ENCODE data around the gene NDUFA7.
"Not testable (repeated sequence)": the region's sequence is repeated elsewhere in the genome, so short reads cannot be mapped to it uniquely, and the experiment has no call there.

The NDUFA7 gene

DNA sequence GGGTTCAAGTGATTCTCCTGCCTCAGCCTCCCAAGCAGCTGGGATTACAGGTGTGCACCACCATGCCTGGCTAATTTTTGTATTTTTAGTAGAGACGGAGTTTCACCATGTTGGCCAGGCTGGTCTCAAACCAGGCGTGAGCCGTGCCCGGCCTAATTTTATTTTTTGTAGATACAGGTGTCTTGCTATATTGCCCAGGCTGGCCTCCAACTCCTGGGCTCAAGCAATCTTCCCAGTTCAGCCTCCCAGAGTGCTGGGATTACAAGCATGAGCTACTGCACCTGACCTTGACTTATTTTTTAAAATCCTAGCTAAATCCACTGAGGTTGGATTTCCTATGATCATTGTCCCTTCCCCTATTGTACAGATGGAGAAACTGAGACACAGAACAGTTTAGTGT is 20.3 kb upstream of the NDUFA7 start:
- DNase-seq = not testable (repeated sequence)

DNA sequence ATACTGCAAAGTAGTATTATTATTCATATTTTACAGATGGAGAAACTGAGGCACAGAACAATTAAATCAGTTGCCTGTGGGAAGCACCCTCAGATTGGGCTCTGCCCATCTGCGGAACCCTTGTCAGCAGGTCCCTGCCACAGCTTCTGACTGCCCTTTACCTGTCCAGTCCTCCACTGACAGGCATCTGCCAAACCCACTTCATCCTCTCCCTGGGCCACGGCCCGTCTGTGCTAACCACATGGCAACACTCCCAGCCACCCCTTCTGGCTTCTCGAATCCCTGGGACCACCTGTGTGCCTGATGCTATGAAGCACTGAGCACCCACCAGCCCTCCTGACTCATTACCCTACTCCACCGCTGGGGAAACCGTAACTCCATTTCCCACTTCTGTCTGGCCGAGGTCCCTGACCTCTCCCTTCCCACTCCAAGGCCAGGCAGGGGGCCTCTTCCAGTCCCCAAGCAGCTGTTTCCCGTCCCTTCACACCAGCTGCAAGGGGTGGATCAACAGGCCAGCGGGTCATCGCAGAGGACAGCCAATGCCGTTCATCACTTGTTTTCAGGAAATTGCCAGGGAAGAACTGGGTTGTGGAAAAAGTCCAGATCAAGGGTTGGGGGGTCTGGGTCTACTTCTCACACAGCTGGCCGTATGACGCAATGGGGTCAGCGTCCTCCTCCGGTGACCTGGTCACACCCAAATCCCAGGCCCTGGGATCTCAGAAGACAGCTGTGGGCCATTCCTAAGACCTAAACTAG is 19.3 kb upstream of the NDUFA7 start:
- no peak for DNase-seq

DNA sequence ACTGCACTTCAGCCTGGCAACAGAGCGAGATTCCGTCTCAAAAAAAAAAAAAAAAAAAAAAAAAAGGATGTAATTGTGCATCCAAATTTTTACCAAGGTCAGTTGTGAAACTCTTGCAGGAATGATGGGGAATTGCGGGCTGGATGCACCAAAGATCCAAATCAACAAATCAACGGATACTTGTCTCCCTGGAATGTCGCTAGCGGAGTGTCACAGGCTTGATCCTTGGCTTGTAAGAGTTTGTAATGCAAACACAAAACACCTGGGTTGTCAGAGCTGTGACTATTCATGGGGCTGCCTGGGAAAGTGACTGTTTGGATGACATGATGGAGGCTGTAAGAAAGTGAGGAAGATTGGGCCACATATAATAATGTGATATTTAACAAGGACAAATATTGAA is 17.7 kb upstream of the NDUFA7 start:
- no peak for DNase-seq

DNA sequence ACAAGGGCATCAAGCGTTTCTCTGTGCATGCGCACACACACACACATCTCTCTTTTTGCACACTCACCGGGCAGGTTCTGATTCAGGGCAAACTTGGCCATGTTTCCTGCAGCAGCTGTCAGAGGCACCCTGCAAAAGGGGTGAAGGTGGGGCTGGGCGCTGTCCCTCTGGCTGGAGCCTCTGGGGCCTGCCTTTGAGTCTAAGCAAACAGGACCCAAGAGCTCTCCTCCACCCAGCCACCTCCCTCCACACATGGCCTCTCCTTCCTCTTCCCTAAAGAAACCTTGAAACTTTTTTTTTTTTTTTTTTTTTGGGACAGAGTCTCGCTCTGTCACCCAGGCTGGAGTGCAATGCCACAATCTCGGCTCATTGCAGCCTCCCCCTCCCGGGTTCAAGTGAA is 16.6 kb upstream of the NDUFA7 start:
- DNase-seq = no peak

DNA sequence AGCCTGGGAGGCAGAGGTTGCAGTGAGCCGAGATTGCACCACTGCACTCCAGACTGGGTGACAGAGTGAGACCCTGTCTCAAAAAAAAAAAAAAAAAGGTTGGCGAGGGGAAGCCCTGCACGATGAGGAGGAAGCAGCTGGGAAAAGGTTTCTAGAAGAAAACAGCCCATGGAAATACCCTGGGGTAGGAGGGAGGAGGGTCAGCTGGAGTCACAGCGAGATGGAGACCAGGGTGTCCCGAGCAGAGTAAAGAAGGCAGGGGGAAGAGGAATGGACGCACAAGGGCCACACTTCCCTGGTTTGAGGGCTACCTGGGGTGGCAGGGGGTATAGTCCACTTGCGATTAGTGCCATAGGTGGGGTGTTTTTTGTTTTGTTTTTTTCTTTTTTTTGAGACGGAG is 15.5 kb upstream of the NDUFA7 start:
- DNase-seq = no peak

DNA sequence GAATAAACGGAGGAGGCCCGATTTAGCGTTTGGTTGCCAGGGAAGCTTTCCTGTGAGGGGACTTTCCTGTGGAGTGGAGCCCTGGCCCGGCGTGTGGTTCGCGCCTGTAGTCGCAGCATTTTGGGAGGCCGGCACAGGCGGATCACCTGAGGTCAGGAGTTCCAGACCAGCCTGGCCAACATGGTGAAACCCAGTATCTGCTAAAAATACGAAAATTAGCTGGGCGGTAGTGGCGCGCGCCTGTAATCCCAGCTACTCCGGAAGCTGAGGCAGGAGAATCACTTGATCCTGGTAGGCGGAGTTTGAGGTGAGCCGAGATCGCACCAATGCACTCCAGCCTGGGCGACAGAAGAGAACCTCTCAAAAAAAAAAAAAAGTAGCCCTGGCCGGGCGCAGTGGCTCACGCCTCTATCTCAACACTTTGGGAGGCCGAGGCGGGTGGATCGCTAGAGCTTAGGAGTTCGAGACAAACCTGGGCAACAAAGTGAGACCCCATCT is 14.9 kb upstream of the NDUFA7 start:
- DNase-seq = no peak

DNA sequence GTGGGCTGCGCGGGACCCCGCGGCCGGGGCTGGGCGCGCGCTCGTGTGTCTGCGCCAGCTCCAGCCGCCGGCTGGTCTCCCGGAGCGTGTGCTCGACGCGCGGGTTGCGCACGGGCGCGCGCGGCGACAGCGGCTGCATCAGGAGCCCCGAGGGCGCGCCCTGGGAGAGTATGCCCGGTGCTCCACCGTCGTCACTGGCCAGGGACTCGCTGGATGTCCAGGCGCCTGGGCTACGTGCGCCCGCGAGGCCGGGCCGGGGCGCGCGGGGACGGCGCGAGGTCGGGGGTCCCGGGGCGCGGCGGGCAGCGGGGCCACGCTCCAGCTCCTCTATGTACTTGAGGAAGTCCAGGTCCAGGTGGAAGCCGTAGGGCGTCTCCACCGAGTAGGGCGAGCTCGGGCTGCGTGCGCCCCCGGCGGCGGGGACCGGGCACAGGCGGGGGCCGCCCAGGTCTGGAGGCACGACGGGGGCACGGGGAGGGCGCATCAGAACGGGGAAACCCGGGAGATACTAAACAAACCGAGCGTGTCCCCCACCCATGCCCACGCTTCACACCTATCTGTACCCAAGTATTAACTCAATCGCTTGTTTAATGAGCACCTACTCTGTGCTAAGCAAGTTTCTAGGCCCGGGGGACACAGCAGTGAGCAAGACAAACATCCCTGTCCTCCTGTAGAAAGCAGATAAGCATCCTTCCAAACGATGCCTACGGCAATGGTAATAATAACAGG is 14.3 kb upstream of the NDUFA7 start:
- DNase-seq = peak; percentile 39

DNA sequence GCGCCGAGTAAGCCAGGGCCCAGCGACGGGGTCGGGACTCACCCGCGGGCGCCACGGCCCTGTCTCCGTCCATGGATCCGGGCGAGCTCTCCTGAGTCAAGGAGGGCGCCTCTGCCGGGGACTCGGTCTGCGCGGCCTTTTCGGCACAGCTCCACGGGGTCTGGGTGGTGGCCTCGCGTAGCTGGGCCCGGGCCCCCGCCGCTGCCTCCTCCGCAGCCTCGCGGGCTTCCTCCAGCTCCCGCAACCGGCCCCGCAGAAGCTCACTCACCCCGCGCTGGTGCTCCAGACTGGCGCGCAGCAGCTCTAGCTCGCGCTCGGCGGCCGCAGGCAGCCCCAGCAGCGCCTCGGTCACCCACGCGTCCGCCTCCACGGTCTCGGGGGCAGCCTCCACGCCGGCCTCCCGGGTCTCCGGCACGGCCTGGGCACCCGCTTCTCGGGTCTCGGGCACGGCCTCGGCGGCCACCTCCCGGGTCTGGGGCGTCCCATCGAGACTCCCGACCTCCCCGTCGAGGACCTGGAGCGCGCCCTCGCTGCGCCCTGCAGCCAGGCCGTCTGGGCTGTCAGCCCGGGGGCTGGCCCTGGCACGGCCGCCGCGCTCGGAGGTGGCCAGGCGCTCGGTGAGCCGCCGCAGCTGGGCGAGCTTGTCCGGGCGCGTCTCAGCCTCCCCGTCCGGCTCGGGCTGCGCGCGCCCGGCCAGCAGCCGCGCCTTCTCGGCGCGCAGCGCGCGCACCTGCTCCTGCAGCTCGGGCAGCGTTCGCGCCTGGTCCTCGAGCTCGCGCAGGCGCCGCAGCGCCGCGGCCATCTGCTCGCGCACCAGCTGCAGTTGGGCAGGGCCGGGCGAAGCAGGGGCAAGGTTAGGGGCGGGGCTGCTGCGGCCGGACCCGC is 13.5 kb upstream of the NDUFA7 start:
- no peak for DNase-seq

DNA sequence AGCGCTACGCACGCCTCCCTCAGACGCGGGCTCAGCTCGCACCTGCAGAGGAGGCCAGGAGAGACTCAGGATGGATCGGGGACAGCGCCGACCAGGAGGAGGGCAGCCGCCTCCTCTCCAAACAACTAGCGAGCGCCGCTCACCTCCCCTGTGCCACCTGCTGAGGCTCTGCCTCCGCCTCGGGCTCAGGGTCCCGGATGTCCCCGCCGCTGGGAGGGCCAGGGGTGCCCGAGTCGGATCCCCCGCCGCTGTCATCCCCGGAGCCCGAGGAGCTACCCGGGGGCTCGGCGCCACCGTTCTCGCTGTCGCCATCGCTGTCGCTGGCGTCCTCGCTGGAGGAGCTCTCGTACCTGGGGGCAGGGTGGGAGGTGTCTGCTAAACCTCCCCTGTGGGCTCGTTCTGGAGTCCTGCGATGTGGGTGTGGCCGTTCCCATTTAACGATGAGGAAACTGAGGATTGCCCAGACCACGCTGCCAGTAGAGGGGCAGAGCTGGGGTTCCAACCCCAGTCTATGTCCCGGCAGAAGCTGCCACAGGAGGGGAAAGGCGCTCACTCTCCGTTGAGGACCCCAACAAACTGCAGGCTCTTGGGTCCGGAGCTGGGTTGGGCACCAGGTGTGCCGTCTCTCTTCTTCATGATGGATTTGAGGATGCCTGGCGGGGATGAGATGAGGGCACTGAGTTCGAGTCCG is 12.7 kb upstream of the NDUFA7 start:
- DNase-seq = no peak

DNA sequence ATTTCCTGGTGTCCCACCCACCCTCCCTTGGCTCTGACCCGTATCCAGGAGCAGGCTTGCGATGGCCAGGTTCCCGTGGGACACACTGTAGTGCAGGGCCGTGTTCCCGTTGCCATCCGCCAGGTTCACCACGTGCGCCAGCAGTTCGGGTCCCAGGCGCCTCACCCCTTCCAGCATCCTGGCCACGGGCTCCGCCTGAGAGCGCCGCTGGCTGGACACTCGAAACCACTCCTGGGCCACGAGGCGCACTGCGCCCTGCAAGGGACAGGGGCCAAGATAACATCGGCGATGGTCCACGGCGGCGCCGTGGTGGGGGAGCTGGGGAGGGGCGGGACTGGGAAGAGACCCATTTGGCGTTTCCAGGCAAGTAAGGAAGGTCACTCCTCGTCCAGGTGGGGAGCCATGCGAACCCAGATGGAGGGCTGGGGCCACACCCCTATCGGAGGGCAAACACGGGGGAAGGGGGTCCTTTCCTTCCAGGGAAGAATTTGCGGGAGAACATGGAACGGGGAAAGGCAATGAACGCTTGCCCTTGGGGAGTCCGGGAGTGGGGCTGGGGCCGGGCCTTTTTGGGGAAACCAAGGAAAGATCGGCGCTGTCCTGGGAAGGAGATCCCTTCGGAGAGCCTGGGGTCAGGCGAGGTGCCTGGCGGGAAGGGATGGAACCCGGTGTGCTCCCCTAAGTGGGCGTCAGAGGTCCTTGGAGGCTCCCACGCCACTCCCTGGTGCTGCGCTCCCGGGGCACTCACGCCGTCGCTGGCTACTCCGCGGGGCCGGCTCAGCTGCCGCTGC is 12.0 kb upstream of the NDUFA7 start:
- DNase-seq = no peak

DNA sequence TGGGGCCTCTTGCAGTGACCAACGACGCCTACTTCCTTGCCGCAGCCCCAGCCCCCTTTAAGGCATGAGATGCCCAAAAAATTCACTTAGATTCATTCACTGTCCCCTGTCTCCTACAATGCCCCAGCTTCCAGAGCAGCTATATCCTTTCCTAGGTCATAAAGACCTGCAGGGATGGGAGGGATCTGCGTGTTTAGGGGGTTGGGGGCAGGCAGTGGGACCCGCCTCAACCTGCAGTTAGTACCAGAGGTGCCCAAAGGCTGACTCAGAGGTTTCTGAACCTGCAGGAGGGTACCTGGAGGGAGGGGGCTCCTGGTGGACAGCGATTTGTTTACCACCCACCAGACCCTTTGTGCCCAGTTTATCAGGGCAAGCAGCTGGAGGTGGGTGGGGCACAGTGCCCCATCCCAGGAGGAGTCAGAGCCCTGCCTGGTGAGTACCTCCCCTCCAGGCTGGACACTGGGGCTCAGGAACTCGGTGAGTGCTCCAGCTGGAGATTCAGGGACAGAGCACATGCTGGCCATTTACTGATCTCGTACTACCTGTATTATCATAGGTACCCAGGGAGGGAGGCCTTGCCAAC is 10.2 kb upstream of the NDUFA7 start:
- no peak for DNase-seq

DNA sequence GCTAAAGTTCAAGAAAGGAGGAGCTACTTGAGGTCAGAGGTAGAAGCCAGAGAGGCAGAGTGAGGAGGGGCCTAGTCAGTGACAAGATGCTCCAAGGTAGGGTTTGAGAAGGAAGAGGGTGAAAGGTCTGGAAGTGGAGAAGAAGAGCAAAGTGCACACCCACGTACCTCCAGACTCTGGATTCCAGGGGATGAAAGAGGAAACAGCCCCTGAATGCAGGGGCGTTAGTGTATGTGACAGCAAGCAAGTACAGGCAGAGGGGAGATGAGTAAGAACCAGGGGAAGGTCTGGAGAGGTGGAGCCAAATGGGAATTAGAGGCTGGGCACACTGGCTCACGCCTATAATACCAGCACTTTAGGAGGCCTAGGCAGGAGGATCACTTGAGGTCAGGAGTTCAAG is 8.8 kb upstream of the NDUFA7 start:
- DNase-seq = no peak

DNA sequence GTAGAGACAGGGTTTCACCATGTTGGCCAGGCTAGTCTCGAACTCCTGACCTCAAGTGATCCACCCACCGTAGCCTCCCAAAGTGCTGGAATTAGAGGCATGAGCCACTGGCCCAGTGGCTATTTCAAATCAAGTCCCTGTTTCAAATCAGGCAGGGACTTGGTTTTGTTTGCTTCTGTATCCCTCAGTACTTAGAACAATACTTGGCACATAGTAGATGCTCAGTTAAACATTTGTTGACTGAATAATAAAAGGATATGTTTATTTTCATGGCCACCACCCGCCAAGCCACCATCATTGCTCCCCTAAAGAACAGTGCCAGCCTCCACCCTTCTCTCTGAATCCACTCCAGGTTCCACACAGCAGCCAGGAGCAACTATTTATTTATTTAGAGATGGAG is 4.3 kb upstream of the NDUFA7 start:
- DNase-seq = no peak

DNA sequence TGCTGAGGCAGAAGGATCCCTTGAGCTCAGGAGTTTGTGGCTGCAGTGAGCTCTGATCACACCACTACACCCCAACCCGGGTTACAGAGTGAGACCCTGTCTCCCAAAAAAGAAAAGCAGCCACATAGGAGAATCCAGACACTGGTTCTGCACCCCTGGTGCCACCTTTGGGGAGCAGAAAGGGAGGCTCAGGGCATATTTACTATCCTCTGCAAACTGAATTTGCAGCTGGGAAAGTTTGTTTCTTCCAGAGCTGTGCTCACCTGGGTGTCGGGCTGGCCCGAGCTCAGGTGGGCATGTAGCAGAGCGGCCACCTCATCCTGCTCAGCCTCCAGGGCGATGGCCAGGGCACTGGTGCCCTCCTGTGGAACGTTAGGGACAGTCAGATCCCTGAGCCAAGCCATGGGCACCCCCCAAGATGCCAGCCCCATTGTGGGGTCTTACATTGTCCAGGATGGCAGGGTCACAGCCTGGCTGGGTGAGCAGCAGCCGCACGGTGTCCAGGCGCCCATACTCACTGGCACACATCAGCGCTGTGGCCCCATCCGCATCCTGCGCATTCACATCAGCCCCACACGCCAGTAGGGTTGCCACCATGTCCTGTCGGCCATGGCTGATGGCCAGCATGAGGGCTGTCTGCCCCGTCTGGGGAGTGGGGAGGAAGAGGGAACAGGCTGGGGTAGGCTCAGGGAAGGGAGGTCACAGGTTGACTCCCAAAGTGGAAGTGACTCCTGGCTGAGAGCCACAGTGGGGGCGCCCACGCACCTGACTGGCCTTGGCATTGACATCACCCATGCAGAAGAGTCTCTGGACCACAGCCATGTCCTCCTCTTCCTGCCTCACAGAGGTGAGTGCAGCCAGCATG is 3.2 kb upstream of the NDUFA7 start:
- no peak for DNase-seq

DNA sequence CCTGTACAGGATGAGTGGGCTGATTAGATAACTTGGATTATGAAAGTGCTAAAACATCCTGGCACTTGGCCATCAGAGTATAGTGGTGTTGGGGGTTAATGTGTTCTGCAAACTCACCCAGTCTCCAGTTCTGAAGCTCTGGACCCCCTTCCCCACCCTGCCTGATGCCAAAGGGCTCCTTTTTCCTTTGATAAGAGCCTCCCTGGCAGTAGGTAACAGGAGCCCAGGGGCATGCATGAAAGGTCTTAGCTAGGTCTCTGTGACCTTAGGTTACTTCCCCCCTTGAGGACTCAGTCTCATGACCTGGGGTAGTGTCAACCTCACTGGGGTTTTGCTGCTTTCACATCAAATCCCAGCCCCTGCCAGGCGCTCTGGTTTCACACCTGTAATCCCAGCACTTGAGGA is 2.6 kb upstream of the NDUFA7 start:
- DNase-seq = no peak

DNA sequence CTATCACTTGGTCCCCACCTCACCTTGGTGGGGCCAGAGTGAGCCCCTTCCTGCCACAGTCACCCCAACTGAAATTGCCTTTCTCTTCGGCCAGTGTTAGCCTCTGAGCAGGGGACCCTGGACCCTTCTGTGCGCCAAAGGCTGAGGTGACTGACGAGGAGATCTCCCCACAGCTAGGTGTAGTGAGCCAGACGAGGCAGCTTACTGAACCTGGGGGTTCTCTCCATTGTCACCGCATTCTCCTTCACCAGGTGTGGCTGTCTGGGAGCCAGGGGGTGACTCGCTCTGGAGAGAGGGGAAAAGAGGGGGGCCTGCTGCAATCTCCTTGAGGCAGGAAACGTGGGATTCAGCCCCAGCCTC is 1.4 kb upstream of the NDUFA7 start:
- no peak for DNase-seq

DNA sequence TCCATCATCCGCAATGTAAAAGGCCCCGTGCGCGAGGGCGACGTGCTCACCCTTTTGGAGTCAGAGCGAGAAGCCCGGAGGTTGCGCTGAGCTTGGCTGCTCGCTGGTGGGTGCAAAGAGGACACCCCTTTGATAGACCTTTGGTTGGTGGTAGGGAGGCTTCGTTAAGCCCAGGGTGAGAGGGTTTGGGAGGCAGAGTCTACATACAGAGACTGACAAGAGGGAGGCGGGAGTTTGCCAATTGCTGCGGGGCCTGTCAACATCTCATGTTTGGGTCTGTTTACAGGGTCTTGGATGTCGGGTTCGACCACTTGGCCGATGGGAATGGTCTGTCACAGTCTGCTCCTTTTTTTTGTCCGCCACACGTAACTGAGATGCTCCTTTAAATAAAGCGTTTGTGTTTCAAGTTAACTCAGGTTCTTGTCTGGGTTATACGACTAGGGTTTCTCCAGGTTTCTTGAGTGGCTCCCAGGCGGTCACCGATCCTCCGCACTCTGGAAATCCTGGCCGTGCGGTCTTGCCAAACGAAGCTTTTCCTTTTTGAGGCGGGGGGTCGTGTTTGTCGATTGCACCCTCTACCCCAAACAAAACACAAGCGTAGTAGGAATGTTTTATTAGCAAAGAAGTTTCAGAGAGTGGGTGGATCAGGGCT is 937 bp upstream of the NDUFA7 start:
- no peak for DNase-seq

DNA sequence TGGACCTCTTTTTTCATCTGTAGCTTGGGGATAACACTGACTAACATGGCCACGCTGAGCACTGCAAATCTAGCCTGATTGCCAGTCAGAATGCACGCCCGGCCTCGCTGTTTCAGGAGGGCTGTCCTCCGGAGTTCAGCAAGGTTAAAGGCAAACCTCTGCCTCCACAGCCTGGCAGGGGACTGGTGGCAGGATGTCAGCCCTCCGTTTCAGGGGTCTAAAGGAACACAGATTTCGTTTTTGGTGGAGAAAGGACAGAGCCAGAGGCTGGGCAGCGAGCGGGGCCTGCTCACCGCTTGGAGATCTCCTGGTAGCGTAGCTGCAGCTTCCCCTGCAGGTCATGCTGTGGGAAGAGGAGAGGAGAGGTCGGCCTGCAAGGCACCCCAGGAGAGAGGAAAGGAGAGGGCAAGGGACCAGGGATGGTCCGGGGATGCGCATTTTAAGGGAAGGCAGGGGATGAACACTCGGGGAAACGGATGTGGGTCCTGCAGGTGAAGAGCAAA is 560 bp downstream of the NDUFA7 start:
- DNase-seq = no peak

DNA sequence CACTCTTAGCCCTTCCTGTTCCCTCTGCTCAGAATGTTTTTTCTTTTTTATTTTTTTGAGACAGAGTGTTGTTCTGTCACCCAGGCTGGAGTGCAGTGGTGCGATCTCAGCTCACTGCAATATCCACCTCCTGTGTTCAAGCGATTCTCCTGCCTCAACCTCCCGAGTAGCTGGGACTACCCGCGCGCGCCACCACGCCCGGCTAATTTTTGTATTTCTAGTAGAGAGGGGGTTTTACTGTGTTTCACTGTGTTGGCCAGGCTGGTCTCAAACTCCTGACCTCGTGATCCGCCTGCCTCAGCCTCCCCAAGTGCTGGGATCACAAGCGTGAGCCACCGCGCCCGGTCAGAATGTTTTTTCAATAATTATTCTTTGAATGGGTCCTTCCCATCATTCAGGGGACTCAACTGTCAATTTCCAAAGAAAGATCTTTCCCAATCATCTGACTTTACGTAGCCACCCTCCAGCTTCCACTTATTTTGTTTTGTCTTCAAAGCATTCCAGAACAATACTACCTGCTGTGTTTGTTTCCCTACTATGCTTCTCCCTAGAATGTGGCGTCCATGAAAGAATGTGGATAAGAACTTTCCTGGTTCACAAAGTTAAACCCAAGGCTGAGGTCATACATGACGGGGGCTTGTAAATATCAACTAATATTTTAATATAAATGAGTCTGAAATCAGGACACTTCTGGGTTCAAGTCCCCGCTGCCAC is 1.2 kb downstream of the NDUFA7 start:
- no peak for DNase-seq

All from stimulated activated CD4-positive, alpha-beta T cell treated with anti-CD3 and anti-CD28 coated beads, Interleukin-4, amount 100 ng/mL, for 1 hour (primary cell).